GM12864 (cell line): Measurements from ENCODE around the gene IGF2BP1.

Experiments
- DNase-seq: peaks from one replicate; pipeline ENCODE4 v3.0.0-alpha.2; 2011; ENCODE audit warnings: low read depth
- H3K4me3 ChIP-seq: 2 replicates; pipeline ENCODE4 v1.5.1; 2011; ENCODE audit warnings: mild to moderate bottlenecking, low read depth, low read length, control low read depth
- TF ChIP-seq, protein P1 (sequence below): IDR thresholded peaks from 2 replicates; pipeline ENCODE4 v1.5.1; 2011; ENCODE audit warnings: low read depth, mild to moderate bottlenecking, moderate library complexity, low read length, control low read depth, inconsistent platforms; ENCODE audit errors: missing control alignments

IGF2BP1 gene

DNA sequence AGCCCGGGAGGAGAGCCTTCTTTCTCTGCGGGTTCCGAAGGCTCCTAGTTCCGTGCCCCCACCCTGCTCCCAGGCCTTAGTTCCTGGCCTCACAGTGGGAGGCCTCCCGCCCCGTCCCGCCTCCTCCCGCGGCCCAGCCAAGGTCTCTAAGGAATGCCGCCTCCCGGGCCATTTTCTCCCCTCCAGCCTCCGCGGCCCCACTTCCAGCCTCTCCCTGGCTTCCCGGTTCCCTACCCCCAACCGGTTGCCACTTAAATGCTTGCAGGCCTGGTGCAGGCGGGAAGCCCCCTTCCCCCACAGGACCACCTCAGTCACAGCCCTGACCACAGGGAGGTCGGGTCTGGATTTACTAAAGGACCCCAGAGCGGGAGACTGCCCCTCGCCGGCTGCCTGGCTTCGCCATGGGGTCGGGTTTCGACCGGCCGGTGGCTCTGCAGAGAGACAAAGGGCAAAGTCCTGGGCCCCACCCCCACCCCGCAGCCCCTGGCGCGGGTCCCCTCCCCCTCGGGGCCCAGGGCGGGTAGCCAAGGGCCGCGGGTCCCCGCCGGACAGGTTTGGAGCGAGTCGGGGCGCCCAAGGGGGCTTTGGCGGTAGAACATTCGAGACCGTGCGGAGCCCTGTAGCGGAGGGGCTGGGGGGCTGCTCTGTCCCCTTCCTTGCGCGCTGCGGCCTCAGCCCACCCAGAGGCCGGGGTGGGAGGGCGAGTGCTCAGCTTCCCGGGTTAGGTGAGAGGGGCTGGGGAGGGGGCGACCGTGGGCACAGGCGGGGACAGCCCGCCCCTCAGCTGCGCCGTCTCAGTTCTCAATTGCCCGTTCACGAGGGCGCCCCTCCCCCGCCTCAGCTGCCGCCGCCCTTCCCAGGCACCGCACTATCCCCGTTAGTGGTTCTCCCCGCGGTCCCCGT is 16.4 kb downstream of the IGF2BP1 start:
- H3K4me3 ChIP-seq, result no peak overlapping the region
- no peak for DNase-seq
- TF ChIP-seq, protein P1, sequence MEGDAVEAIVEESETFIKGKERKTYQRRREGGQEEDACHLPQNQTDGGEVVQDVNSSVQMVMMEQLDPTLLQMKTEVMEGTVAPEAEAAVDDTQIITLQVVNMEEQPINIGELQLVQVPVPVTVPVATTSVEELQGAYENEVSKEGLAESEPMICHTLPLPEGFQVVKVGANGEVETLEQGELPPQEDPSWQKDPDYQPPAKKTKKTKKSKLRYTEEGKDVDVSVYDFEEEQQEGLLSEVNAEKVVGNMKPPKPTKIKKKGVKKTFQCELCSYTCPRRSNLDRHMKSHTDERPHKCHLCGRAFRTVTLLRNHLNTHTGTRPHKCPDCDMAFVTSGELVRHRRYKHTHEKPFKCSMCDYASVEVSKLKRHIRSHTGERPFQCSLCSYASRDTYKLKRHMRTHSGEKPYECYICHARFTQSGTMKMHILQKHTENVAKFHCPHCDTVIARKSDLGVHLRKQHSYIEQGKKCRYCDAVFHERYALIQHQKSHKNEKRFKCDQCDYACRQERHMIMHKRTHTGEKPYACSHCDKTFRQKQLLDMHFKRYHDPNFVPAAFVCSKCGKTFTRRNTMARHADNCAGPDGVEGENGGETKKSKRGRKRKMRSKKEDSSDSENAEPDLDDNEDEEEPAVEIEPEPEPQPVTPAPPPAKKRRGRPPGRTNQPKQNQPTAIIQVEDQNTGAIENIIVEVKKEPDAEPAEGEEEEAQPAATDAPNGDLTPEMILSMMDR, result no peak

DNA sequence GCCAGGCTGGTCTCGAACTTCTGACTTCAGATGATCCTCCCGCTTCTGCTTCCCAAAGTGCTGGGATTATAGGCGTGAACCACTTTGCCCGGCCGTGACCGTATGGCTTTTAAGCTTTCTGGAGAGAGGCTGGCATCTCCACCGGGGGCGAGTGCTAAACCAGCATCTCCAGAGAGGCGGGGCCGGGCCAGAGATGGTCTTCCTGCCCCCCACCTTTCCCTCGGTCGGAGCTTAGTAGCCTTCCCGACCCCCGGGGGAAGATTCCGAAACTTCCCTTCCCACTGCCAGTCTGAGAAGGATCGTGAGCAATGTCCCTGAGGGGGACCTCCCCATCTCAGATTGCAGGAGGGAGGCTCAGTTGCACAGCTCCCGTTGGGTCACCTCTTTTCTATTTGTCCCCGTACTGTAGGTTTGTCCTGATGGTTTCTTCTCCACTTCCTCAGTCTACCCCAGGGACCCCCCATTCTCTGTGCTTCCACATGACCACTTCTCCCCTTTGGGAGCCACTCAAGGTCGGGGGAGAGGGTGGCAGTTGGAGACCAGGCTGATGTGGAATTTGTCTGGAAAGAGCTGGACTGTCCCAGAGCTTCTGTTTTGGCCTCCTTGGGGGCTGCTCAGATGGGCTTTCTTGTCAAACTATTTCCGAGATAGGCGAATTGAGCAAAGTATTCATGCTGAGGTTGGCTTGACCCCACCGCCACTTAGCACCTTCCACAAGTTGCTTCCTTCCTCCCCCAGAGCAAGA is 18.2 kb downstream of the IGF2BP1 start:
- TF ChIP-seq, protein P1, result no peak
- no peak for DNase-seq
- H3K4me3 ChIP-seq, result no peak overlapping the region

DNA sequence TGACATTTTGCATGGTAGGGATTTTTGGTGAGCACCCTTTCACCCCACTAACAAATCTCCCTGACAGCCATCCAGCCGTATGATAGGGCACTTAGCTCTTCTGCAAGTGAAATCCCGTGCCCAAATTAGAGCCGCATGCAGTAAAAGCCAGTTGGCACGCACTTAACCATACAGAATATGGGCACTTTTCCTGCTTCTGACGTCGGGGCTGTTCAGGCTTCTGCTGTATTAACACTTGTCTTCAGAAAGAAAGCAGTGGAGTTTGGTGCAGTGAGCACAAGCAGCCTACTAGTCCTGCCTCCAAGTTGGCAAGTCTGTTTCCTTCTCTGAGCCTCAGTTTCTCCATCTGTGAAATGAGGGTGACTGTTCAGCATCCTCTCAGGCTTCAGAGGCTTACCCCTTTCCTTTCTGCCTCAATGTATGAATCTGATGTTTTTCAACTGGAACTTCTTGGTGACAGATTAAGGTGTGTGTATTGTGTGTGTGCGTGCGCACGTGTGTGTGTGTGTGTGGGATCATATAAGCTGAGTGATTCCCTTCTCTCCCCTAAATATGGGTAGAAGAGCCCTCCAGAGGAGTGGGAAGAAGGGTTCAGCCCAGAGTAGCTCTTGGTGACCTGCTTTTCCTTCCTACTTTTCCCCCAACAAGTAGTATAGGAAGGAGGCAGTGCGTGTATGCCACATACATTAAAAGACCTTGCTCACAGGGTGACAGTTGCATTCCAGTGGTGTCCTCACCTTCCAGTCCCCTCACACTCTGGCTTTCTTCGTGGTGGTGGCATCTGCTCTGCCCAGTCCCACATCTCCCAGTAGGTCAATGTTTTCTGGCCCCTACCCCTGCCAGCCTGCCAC is 19.0 kb downstream of the IGF2BP1 start:
- DNase-seq, result no peak
- TF ChIP-seq, protein P1, result no peak
- H3K4me3 ChIP-seq, result no peak overlapping the region

DNA sequence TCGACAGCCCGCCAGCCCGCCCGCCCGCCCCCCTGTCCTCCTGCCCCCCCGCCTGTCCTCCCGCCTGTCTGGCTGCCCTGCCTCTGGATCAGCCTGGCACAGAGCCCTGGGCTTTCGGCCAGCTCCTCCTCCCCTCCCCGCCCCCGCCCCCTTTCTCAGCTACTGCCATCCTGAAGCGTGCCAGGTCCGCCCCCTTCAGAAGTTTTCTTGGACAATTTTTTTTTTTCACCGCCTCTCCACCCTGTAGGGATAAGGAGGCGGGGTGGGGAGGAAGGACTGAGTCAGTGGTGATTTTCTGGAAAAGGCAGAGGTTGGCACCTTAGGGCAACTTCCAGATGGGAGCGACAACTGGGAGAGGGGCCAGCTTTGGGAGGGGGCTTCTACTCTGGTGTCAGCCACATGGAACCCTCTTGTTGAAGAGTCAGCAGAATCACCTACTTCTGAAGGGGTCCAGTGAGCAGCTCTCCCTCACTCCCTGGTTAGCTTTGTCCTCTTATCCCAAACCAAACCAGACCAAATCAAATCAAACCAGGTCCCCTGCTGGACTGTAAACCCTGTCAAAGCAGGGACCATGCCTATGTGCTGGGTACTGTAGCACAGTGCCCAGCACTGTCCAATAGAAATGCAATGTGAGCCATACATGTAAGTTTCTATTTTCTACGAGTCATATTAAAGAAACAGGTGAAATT is 19.7 kb downstream of the IGF2BP1 start:
- DNase-seq, result no peak

DNA sequence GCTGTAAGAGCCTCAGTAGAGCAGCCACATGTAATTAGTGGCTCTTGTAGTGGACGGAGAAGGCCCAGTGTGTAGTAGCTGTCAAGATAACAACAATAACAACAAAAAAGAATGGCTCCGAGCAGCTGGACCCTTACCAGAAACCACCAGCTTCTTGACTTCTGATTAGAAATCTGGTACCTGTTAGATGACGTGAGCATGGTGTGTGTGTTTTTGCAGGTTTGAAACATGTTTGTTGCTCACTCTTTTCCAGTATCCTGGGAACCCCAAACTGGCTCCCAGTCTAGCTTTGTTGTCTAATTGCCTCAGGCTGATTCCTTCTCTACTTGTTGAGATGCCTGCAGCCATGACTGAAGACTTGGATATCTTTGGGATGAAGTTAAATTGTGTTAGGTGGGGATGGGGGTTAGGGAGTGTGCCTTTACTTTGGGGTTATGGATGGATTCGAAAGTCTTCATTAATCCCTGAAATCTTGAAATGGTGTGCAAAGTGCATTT is 21.0 kb downstream of the IGF2BP1 start:
- DNase-seq, result no peak
- no peak overlapping the region for H3K4me3 ChIP-seq
- TF ChIP-seq, protein P1, result no peak

More for the DNA sequence above, 19.7 kb downstream of the IGF2BP1 start:
- TF ChIP-seq, protein P1, result no peak
- H3K4me3 ChIP-seq, result no peak overlapping the region

DNA sequence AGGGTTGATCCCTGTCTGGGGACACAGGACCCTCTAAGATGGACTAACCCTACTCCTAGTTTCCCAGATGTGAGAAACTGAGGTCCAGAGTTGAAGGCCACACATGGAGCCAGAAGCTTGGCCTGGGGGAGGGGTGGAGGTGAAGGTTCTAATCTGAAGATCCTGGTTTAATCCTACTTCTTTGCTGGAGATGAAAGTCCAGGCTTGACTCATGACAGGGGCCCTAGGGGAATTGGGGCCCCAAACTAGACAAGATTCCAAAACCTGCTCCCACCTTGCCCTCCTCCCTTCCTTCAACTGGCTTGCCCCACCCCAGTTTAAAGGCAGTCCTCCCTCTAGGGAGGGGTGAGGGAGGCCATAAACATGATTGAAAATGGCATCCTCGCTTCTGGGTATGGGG is 21.6 kb downstream of the IGF2BP1 start:
- DNase-seq, result no peak
- no peak overlapping the region for H3K4me3 ChIP-seq
- TF ChIP-seq, protein P1, result no peak
